K562 (cell line): Measurements from ENCODE around the gene PYROXD2. TPM values are rescaled to one million over a fixed set of nuclear protein-coding genes. Genes with fewer than 3 reads are reported as not detected.
A peak's percentile ranks its signal among the peaks of the same experiment; 100 is the strongest.

Source experiments
- CBX3 ChIP-seq, 2 experiments: IDR thresholded peaks; 1 replicate in 1 of 2; 2 replicates in 1 of 2; pipeline ENCODE4 v1.6.1; 2012; ENCODE audit warnings: inconsistent platforms in 2 of 2, low read length in 2 of 2, borderline replicate concordance in 1 of 2, control low read depth in 1 of 2
- CCAR2 ChIP-seq: fragments of 200-400 bp; formaldehyde crosslinking; IDR thresholded peaks from 2 replicates; pipeline ENCODE4 v1.6.1; 2017; ENCODE audit warnings: mild to moderate bottlenecking, low read depth, low read length
- EZH2 ChIP-seq: IDR thresholded peaks from 2 replicates; pipeline ENCODE4 v1.6.1; 2012; ENCODE audit warnings: low read depth, mild to moderate bottlenecking, inconsistent platforms, low read length, borderline replicate concordance
- FOXJ2 ChIP-seq: fragments of 200-800 bp; sonication (Bioruptor generic); IDR thresholded peaks from 2 replicates; pipeline ENCODE4 v1.6.1; 2016; ENCODE audit warnings: missing genetic modification characterization, missing compliant biosample characterization
- GABPB2 ChIP-seq: fragments of 250-450 bp; sonication (Bioruptor Pico); conservative IDR thresholded peaks from 2 replicates; pipeline ENCODE4 v1.5.1; 2021; ENCODE audit warnings: mild to moderate bottlenecking
- GATAD2B ChIP-seq: fragments of 450-650 bp; IDR thresholded peaks from 2 replicates; pipeline ENCODE4 v1.6.1; 2017; ENCODE audit warnings: mild to moderate bottlenecking, borderline replicate concordance
- MIER1 ChIP-seq: fragments of 450-650 bp; IDR thresholded peaks from 2 replicates; pipeline ENCODE4 v1.6.1; 2016; ENCODE audit warnings: antibody characterized with exemption, mild to moderate bottlenecking, low read depth
- NEUROD1 ChIP-seq: fragments of 150-350 bp; IDR thresholded peaks from 2 replicates; pipeline ENCODE4 v1.6.1; 2014; ENCODE audit warnings: borderline replicate concordance, low read length, low read depth; ENCODE audit not compliant: partially characterized antibody
- NR3C1 ChIP-seq: sonication (generic); formaldehyde crosslinking; IDR thresholded peaks from 2 replicates; pipeline ENCODE4 v1.8.1; 2022; ENCODE audit warnings: missing genetic modification reagents
- PPARD ChIP-seq: fragments of 250-450 bp; sonication (Bioruptor Pico); IDR thresholded peaks from 2 replicates; pipeline ENCODE4 v1.8.0; 2022; ENCODE audit warnings: inconsistent platforms, mild to moderate bottlenecking, moderate library complexity
- SIN3B ChIP-seq: fragments of 450-650 bp; IDR thresholded peaks from 2 replicates; pipeline ENCODE4 v1.6.1; 2017; ENCODE audit warnings: low read depth, mild to moderate bottlenecking, moderate library complexity
- TAL1 ChIP-seq: fragments of 450-650 bp; IDR thresholded peaks from 2 replicates; pipeline ENCODE4 v1.6.1; 2016; ENCODE audit warnings: mild to moderate bottlenecking
- TBP ChIP-seq: optimal IDR thresholded peaks from 2 replicates; pipeline ENCODE3; 2011; ENCODE audit warnings: low read depth, low read length, improper control_type of control experiment
- U2AF1 ChIP-seq: fragments of 200-400 bp; formaldehyde crosslinking; optimal IDR thresholded peaks from 2 replicates; pipeline ENCODE3; 2017; ENCODE audit warnings: mild to moderate bottlenecking, low read depth, low read length, moderate library complexity
- ZFPM2 ChIP-seq: fragments of 250-450 bp; sonication (Bioruptor Pico); IDR thresholded peaks from 2 replicates; pipeline ENCODE4 v1.5.1; 2022; ENCODE audit warnings: mild to moderate bottlenecking
- ZNF224 ChIP-seq: sonication (generic); formaldehyde crosslinking; IDR thresholded peaks from 2 replicates; pipeline ENCODE4 v1.8.0; 2022; ENCODE audit warnings: mild to moderate bottlenecking, missing genetic modification reagents
- ZNF23 ChIP-seq: fragments of 250-450 bp; sonication (Bioruptor Pico); IDR thresholded peaks from 2 replicates; pipeline ENCODE4 v1.4.0; 2020; ENCODE audit warnings: mild to moderate bottlenecking
- polyA plus RNA-seq, 8 experiments: library from polyadenylated mRNA; depleted of rRNA in 4 of 8; stranded (reverse) in 5 of 8; unstranded in 3 of 8; fragments of >200 nt; fragmentation: Nextera tagmentation in 2 of 8; fragmentation: Illumina TruSeq in 1 of 8; extraction: Ambion mirVana in 2 of 8; extraction: Trizol in 1 of 8; gene quantifications; 2 replicates each; pipeline versions ENCODE4 v1.2.1 to v1.2.3, GENCODE V29; 2011 to 2014; ENCODE audit warnings: inconsistent platforms in 1 of 8, missing spikeins in 1 of 8
- total RNA-seq, 7 experiments: library from RNA; depleted of rRNA in 6 of 7; stranded (reverse); fragments of >200 nt in 6 of 7; fragmentation: Illumina TruSeq in 2 of 7; extraction: Trizol in 2 of 7; gene quantifications; 2 replicates each; pipeline versions ENCODE4 v1.2.1 to v1.2.3, GENCODE V29; 2011 to 2021; ENCODE audit warnings: low replicate concordance in 1 of 7
- TF ChIP-seq, protein P1 (sequence below): IDR thresholded peaks from 3 replicates; pipeline ENCODE4 v1.6.1; 2011; ENCODE audit warnings: borderline replicate concordance, mild to moderate bottlenecking, moderate library complexity; ENCODE audit not compliant: insufficient read length; ENCODE audit errors: extremely low read depth
- TF ChIP-seq, protein P2 (sequence below): fragments of 250-450 bp; sonication (Bioruptor Pico); IDR thresholded peaks from 2 replicates; pipeline ENCODE4 v1.5.0; 2021; ENCODE audit warnings: mild to moderate bottlenecking, borderline replicate concordance
- TF ChIP-seq, protein P3 (sequence below): fragments of 450-650 bp; IDR thresholded peaks from 2 replicates; pipeline ENCODE4 v1.6.1; 2016; ENCODE audit warnings: mild to moderate bottlenecking
- TF ChIP-seq, protein P4 (sequence below), 2 experiments: fragments of 250-450 bp in 1 of 2; fragments of 450-650 bp in 1 of 2; sonication (Bioruptor Pico) in 1 of 2; IDR thresholded peaks; 2 replicates each; pipeline versions ENCODE4 v1.6.1 to v1.8.0; 2016 to 2021; ENCODE audit warnings: mild to moderate bottlenecking in 2 of 2, moderate library complexity in 2 of 2, missing compliant biosample characterization in 1 of 2, missing genetic modification characterization in 1 of 2

The PYROXD2 gene
- total and polyA plus RNA-seq, 9 of the 15 experiments (the other 6 are each of a cell fraction or from before 2014, with no cell fraction given): 0.14 to 1.4 (median 0.58) TPM

DNA sequence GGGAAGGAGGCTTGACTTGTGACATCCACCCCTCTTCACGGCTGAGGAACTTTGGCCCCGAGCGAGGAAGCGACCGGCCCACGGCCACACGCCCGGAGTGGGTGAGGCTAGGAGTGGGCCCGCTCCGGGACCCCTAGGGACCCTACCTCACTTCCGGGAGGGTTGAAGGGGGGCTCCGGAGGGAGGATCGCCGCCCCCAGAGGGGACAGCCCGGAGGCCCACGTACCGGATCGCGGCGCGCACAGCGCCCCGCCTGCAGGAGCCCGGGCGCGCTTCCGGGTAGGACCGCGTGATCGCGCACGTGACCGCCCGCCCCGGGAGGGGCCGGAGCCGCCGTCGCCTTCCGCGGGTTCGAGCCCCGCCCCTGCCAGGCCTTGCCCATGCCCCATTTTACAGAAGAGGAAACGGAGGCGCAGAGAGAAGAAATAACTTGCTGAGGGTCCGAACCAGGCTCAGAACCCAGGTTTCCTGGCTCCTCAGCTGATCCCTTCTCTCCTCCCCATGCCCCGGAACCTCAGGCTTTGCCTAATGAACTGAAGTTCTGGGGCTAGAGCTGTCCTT lies 31.8 kb upstream of the PYROXD2 start, which contains the start of gene HPS1 (continued):
- TF ChIP-seq, protein P1, sequence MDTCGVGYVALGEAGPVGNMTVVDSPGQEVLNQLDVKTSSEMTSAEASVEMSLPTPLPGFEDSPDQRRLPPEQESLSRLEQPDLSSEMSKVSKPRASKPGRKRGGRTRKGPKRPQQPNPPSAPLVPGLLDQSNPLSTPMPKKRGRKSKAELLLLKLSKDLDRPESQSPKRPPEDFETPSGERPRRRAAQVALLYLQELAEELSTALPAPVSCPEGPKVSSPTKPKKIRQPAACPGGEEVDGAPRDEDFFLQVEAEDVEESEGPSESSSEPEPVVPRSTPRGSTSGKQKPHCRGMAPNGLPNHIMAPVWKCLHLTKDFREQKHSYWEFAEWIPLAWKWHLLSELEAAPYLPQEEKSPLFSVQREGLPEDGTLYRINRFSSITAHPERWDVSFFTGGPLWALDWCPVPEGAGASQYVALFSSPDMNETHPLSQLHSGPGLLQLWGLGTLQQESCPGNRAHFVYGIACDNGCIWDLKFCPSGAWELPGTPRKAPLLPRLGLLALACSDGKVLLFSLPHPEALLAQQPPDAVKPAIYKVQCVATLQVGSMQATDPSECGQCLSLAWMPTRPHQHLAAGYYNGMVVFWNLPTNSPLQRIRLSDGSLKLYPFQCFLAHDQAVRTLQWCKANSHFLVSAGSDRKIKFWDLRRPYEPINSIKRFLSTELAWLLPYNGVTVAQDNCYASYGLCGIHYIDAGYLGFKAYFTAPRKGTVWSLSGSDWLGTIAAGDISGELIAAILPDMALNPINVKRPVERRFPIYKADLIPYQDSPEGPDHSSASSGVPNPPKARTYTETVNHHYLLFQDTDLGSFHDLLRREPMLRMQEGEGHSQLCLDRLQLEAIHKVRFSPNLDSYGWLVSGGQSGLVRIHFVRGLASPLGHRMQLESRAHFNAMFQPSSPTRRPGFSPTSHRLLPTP: peak; percentile 93
- no peak for TF ChIP-seq NR3C1
- no peak for TF ChIP-seq ZNF224 (CRISPR knock-in tag)
- TF ChIP-seq, protein P2, sequence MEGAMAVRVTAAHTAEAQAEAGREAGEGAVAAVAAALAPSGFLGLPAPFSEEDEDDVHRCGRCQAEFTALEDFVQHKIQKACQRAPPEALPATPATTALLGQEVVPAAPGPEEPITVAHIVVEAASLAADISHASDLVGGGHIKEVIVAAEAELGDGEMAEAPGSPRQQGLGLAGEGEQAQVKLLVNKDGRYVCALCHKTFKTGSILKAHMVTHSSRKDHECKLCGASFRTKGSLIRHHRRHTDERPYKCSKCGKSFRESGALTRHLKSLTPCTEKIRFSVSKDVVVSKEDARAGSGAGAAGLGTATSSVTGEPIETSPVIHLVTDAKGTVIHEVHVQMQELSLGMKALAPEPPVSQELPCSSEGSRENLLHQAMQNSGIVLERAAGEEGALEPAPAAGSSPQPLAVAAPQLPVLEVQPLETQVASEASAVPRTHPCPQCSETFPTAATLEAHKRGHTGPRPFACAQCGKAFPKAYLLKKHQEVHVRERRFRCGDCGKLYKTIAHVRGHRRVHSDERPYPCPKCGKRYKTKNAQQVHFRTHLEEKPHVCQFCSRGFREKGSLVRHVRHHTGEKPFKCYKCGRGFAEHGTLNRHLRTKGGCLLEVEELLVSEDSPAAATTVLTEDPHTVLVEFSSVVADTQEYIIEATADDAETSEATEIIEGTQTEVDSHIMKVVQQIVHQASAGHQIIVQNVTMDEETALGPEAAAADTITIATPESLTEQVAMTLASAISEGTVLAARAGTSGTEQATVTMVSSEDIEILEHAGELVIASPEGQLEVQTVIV (CRISPR knock-in tag): no peak
- no peak; the same call in 1 of the 2 replicates for TF ChIP-seq SIN3B
- no peak for TF ChIP-seq EZH2
- no peak for TF ChIP-seq MIER1
- TF ChIP-seq CBX3 (IDR thresholded peaks at IDR 0.05; ENCODE audit: borderline replicate concordance in 1 of 2, low read length in 2 of 2): peak in 1 of 2 experiments; percentile 72; a peak in 1 of 3 replicates
- TF ChIP-seq NEUROD1: no peak
- TF ChIP-seq TAL1: no peak
- no peak for TF ChIP-seq ZFPM2 (CRISPR knock-in tag)
- no peak for TF ChIP-seq FOXJ2 (tag)
- no peak for TF ChIP-seq U2AF1
- TF ChIP-seq TBP: peak; percentile 66
- TF ChIP-seq, protein P3, sequence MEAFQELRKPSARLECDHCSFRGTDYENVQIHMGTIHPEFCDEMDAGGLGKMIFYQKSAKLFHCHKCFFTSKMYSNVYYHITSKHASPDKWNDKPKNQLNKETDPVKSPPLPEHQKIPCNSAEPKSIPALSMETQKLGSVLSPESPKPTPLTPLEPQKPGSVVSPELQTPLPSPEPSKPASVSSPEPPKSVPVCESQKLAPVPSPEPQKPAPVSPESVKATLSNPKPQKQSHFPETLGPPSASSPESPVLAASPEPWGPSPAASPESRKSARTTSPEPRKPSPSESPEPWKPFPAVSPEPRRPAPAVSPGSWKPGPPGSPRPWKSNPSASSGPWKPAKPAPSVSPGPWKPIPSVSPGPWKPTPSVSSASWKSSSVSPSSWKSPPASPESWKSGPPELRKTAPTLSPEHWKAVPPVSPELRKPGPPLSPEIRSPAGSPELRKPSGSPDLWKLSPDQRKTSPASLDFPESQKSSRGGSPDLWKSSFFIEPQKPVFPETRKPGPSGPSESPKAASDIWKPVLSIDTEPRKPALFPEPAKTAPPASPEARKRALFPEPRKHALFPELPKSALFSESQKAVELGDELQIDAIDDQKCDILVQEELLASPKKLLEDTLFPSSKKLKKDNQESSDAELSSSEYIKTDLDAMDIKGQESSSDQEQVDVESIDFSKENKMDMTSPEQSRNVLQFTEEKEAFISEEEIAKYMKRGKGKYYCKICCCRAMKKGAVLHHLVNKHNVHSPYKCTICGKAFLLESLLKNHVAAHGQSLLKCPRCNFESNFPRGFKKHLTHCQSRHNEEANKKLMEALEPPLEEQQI: no peak
- TF ChIP-seq, protein P4, sequence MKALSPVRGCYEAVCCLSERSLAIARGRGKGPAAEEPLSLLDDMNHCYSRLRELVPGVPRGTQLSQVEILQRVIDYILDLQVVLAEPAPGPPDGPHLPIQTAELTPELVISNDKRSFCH (CRISPR knock-in tag; IDR thresholded peaks at IDR 0.05): no peak
- TF ChIP-seq, protein P4 (tag; IDR thresholded peaks at IDR 0.05): peak; percentile 62
- peak; percentile 59; the same call in 1 of the 2 replicates for TF ChIP-seq GATAD2B
- no peak for TF ChIP-seq ZNF23 (CRISPR knock-in tag)
- no peak for TF ChIP-seq GABPB2 (CRISPR knock-in tag)
- TF ChIP-seq PPARD (CRISPR knock-in tag): no peak
- no peak for TF ChIP-seq CCAR2
